ENCODE results near the gene SEC24C.
"Not testable (repeated sequence)": the region's sequence is repeated elsewhere in the genome, so short reads cannot be mapped to it uniquely, and the experiment has no call there.

Gene SEC24C

DNA sequence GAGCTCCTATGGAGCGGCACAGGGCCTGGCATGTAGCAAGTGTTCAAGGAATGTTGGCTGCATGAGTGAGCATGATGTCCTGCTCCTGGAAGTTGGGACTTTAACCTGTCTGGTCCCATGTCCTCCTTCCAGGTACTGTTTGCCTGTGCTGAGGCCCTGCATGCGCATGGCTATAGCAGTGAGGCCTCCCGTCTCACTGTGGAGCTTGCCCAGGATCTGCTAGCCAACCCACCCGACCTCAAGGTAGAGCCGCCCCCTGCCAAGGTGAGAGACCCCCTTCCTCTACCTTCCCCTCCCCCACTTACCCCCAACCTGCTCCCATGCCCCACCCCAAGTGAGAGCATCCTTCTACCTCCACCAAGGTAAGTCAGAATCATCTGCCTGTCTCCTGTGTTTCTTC, 49.3 kb downstream of the SEC24C start:
- no peak for DNase-seq (ENCODE audit: low spot score)

DNA sequence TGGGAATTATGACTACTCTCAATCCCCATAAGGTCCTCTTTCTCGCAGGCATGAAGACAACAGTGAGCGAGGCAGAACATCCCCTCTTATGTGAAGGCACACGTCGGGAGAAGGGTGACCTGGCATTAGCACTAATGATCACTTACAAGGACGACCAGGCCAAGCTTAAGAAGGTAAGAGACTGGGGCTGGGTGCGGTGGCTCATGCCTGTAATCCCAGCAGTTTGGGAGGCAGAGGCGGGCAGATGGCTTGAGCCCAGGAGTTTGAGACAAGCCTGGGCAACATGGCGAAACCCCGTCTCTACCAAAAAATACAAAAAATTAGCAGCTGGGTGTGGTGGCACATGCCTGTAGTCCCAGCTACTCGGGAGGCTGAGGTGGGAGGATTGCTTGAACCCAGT, 51.3 kb downstream of the SEC24C start:
- not testable (repeated sequence) for DNase-seq (ENCODE audit: low spot score)

DNA sequence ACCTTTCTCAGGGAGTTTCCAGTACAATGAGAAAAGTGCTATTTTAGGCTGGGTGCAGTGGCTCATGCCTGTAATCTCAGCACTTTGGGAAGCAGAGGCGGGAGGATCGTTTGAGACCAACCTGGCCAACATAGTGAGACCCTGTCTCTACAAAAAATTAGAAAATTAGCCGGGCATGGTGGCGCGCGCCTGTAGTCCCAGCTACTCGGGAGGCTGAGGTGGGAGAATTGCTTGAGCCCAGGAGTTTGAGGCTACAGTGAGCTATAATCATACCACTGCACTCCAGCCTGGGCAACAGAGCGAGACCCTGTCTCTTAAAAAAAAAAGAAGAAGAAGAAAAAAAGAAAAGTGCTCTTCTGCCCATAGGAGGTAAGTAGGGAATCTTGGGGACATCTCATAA, 51.9 kb downstream of the SEC24C start:
- not testable (repeated sequence) for DNase-seq (ENCODE audit: low spot score)

DNA sequence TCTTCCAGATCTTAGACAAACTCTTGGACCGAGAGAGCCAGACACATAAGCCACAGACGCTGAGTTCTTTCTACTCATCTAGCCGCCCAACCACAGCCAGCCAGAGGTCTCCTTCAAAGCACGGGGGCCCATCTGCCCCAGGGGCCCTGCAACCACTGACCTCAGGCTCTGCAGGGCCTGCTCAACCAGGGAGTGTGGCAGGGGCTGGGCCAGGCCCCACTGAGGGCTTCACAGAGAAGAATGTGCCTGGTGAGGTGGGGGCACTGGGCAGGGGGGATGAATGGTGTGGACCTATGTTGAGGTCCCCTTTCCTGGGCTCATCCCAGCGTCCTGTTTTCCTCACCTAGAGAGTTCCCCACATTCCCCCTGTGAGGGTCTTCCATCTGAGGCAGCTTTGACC, 52.6 kb downstream of the SEC24C start:
- DNase-seq (ENCODE audit: low spot score): no peak

DNA sequence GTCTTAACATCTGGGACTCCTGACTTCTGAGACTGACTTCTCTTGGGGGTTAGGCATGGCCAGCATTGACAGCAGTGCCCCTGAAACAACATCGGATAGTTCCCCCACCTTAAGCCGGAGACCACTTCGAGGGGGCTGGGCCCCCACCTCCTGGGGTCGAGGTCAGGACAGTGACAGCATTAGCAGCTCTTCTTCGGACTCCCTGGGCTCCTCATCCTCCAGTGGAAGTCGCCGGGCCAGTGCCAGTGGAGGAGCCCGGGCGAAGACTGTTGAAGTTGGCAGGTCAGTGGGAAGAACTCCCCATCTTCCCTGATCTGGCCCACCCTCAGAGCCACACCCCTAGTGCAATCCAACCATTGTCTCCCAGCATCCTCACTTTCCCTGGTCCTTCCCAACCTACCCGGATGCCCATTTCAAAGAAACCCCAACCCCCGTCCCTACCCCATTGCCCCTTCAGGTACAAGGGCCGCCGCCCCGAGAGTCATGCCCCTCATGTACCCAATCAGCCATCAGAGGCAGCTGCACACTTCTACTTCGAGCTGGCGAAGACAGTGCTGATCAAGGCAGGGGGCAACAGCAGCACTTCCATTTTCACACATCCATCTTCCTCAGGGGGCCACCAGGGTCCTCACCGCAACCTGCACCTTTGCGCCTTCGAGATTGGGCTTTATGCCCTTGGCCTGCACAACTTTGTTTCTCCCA, 53.3 kb downstream of the SEC24C start:
- DNase-seq (ENCODE audit: low spot score): no peak

DNA sequence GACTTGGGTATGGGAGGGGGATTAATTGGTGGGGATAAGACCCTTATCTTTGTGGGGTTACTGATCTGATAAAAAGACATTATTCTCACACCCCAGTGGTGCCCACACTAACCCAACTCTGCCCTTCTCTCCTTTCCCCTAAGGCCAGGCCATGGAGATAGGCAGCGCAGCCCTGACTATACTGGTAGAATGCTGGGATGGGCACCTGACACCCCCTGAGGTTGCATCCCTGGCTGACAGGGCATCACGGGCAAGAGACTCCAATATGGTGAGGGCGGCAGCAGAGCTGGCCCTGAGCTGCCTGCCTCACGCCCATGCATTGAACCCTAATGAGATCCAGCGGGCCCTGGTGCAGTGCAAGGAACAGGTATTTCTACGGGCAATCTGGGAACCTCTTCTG, 53.9 kb downstream of the SEC24C start:
- no peak for DNase-seq (ENCODE audit: low spot score)

DNA sequence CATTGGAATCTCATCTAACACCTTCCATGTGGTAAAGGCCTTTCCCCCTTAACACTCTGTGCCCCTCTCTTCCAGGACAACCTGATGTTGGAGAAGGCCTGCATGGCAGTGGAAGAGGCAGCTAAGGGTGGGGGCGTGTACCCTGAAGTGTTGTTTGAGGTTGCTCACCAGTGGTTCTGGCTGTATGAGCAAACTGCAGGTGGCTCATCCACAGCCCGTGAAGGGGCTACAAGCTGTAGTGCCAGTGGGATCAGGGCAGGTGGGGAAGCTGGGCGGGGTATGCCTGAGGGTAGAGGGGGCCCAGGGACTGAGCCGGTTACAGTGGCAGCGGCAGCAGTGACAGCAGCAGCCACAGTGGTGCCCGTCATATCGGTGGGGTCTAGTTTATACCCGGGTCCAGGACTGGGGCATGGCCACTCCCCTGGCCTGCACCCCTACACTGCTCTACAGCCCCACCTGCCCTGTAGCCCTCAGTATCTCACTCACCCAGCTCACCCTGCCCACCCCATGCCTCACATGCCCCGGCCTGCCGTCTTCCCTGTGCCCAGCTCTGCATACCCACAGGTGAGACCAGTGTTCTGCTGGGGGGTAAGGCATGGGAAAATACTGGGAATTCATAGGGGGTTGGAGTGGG, 54.9 kb downstream of the SEC24C start:
- no peak for DNase-seq (ENCODE audit: low spot score)

DNA sequence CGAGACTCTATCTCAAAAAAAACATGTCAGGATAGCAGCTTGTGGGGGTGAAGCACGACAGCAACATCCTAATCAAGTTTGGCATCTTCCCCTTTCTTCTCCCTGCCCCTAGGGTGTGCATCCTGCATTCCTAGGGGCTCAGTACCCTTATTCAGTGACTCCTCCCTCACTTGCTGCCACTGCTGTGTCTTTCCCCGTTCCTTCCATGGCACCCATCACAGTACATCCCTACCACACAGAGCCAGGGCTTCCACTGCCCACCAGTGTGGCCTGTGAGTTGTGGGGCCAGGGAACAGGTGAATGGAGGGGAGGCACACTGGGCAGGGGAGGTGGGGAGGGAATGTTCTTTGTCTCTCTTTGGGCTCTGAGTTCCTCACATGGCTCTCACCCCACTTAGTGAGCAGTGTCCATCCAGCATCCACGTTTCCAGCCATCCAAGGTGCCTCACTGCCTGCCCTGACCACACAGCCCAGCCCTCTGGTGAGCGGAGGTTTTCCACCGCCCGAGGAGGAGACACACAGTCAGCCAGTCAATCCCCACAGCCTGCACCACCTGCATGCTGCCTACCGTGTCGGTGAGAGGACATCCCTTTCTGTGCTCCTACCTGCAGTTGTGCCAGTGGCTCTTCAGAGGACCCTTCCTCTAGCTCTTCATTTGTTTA, 55.9 kb downstream of the SEC24C start:
- DNase-seq (ENCODE audit: low spot score): no peak

DNA sequence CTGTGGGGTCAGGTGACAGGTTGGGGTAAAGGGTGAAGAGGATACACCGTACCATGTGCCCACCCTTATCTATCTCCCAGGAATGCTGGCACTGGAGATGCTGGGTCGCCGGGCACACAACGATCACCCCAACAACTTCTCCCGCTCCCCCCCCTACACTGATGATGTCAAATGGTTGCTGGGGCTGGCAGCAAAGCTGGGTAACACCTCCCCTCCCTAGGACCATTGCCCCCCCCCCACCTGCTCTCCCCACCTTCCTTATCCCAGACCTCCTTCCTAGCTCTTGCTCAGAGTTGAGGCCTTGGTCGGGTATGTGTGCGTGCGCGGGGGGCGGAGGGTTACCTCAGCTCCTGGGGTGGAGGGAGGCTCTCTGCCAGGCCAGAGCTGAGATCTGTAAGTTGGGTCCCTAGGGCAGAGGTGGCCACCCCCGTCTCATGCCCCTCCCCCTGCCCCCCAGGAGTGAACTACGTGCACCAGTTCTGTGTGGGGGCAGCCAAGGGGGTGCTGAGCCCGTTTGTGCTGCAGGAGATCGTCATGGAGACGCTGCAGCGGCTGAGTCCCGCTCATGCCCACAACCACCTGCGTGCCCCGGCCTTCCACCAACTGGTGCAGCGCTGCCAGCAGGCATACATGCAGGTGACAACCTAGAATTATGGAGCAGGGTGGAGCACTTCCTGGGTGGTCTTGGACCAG, 56.5 kb downstream of the SEC24C start:
- no peak for DNase-seq (ENCODE audit: low spot score)

DNA sequence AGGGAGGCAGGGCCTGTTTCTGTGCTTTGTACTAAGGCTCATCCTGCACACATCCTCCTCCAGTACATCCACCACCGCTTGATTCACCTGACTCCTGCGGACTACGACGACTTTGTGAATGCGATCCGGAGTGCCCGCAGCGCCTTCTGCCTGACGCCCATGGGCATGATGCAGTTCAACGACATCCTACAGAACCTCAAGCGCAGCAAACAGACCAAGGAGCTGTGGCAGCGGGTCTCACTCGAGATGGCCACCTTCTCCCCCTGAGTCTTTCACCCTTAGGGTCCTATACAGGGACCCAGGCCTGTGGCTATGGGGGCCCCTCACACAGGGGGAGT, 57.0 kb downstream of the SEC24C start:
- no peak for DNase-seq (ENCODE audit: low spot score)

DNA sequence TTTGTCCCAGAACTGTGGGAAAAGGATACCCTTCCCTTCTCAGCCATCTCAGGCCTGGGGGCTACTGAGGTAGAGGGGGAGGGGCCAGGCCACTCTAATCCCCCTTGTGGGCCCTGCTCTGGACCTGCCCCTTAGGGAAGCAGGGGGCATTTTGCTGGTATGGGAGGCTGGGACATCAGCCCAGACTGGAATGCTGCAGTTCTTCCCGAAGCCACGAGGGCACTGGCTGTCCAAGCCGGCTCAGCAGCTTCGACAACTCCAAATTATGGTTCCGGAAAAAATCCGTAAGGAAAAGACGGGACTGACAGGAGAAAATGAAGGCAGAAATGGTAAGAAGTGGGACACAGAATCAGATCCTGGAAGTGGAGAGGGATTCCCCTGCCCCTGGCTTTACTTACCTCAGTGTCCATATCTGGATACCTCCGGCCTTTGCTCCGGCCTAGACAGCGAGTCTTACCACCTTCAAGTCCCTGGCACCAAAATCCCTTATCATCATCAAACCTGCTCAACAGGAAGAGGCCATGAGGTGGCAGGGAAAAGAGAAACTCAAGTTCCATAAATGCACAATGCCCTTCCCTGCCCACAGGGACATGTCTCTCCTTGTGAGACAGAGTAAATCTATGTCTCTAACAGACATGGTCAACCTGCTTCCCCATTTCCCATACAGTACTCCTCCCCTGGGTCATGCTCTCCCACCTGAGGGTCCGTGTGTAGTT, 58.3 kb downstream of the SEC24C start:
- no peak for DNase-seq (ENCODE audit: low spot score)

DNA sequence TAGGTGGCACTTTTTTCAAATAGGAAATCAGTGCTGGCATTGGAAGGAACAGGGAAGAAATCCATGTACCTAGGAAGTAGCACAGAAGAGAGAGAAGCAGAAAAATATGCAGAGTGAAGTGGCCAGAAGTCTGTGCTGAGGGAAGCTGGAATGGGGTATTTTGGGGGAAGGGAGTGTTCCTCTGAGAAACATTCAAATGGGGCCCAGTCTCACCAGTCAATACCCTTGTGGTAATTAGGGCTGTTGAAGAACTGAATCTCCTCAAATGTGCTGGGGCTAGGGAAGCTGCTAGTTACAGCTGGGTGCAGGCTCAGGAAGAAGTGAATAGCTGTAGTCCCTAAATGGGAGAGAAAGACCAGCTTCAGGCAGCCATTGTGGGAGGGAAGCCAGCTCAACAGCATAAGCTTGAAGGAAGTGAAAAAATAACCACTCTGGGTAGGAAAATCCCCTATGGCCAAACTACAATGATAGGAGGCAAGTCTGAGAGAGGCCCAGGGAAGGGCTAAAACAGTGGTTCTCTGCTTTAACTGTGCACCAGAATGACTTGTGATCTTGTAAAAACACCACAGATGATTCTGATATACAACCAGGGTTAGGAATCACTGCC, 59.6 kb downstream of the SEC24C start:
- DNase-seq (ENCODE audit: low spot score): no peak

DNA sequence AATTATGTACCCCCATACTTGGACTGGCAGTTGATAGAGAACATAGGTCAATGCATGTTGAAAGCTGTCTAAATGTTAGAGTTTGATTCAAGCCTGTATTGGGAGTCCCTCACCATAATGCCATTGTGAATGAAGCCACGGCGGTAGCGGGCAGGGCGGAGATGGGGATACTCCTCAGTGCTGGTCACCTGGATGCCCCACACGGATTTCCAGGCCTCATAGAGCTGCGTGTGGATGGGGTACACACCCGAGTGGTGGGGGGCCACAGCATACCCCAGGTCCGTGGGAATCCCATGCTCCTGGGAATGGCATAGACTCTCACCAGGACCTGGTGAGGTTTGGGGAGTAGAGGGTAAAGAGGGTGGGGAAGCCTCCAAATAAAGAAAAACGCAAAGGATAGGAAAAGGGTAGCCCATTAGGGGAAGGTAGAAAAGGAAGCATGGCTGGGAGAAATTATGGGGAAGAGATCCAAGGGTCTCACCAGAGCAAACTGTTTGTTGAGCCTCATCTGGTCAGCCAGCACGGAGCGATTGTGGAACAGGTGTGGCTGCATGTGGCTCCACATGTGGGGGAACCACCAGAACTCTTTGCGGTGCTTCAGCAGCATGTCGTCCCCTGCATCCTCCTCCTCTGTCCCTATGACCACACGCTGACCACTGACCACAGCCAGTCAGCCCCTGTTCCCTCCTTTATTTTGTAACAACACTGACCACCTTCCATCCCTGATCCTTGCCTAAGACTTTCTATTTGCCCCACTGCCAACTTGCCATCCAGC, 62.2 kb downstream of the SEC24C start:
- no peak for DNase-seq (ENCODE audit: low spot score)

DNA sequence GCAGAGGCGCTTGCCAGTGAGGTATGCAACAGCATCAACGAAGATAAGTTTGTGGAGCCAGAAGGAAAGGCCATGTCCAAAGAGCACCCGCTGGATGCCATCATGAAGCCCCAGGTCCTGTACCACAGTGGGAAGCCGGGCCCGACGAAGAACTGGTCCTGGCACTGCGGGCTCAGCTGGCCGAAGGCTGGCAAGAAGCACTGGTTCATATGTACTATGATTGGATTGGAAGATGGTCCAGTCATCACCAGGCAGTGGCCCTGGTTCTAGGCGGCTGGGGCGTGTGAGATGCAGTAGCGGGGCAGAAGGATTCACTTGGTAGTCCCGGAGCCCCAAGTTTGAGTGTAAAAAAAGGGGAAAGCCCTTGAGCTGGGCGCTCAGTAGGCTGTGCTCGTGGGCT, 63.3 kb downstream of the SEC24C start:
- DNase-seq (ENCODE audit: low spot score): no peak

DNA sequence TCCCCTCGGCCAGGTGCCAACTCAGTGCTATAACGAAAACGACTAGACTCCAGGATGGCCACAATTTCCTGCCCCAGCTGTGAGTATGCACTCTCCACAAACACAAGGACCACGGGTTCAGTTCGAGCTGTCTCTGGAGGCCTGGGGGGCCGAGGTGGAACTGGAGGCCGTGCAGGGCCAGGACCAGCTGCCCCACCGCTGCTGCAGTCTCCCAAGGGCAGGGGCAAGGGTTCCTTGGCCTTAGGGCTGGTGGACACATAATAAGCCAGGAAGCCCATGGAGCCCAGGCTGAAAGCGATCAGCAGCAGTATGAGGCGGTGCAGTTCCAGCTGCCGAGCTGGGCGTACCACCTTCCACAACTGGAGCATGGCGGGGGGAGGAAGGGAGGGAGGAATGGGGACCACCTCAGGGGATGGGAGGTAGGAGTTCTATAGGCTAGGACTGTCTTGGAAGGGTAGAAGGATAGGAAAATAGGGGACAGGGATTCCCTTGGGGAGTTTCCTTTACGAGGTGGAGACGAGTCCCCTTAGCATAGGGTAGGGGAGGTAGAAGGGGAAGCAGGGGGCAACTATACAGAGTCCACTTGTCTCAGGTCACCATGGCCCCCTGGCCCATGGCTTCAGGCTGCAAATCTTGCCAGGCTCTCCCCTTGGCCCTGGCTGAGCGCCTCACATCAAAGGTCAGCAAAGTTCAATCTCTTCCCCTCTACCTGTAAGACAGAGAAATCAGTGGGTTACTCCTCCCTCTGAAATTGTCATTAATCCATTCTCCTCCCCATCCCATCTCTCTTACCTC, 64.0 kb downstream of the SEC24C start:
- DNase-seq (ENCODE audit: low spot score): no peak

DNA sequence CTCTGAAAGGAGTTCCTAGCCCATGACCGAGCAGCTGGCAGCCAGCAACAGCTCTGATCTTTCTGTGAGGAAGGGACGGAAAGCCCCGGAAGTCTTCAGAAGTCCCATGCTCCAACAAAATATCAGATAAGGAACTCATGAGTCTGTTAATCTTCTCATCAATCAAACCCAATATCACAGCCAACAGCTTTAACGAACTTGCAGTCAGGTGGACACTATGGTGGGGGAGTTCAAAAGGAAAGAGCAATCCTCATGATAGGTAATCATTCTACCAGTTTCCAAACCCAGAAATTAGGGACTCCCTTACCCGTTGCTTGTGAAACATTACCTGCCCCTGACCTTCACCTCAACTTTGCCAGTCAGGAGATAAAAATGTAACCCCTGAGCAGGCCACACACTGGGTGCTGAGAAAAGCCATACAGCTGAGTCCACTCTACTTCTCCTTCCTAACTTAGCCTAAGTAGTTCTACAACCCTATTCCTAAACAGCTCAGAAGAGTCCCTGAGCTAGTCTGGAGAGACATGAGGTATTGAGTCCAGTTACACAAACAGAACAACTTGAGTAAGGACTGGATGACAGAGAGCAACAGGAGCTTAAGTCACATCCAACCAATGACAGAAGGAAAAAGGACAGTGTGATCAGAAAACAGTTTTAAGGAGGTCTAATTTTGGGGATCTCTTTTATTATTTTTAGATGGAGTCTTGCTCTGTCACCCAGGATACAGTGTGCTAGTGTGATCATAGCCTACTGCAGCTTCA, 65.1 kb downstream of the SEC24C start:
- no peak for DNase-seq (ENCODE audit: low spot score)

DNA sequence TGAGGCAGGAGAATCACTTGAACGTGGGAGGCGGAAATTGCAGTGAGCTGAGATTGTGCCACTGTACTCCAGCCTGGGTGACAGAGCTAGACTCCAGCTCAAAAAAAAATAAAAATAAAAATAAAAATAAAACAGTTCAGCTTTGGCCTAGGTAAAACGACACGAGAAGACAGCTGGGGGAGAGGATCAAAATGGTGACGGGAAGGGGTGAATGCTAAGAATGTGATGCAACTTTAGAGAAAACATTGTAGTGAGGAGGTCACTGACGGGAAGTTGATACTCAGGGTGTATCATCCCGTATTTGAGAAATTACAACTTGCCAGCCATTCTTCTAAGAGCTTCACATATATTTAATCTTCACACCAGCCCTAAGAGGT, 66.2 kb downstream of the SEC24C start:
- no peak for DNase-seq (ENCODE audit: low spot score)

DNA sequence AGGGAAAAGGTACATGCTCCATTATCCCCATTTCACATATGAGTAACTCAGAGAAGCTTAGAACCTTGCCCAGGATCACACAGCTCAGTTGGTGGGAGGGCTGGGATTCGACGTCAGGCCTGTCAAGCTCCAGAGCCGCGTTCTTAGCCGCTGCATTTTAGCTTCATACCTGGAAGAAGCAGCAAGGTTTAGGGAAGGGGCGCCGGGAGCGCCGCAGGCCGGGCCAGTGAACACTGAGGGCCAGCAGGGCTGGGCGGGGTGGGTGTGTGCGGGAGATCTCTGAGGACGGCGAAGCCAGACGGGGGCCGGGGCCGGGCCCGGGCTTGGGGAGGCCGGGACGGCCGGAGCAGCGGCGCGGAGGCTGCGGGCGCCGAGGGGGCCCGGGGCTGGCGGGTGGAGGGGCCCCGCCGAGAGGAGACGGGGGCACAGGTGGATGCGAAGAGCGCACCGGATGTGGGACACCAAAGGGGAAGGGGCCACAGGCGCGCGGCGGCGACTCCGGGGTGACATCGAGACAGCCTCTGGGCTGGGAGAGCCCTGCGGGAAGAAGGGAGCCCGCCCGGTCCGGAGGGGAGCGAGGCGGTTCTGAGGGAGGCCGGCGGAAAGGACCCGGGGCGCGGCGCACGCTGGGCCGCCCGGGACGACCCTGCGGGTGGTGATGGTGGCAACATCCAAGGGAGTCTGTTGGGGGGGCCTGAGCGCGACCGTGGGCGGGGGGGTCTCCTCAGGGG, 66.7 kb downstream of the SEC24C start:
- DNase-seq (ENCODE audit: low spot score): peak; percentile 66

DNA sequence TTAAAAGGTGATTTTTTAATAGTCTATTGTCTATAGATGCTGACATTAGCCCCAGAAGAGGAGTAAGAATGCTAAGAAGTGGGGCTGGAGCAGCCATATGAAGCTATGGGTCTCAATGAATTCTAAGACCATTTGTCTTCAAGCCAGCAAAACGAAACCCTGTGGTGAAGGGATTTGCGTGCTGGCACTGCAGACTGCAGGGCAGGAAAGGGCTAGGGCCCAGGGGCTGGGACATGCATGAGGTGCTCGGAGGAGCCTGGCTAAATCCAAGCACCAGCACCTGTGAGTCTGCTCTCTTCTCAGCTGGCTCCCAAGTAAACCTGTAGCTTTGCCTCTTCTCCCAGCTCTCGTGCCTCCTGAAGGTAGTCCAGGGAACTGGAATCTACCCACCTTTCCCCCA, 68.5 kb downstream of the SEC24C start:
- DNase-seq (ENCODE audit: low spot score): no peak

Data from germinal center (tissue), 1 donor.